RKO (cell line): ENCODE results near the gene RGS14.
A peak's percentile ranks its signal among the peaks of the same experiment; 100 is the strongest.
"Not testable (repeated sequence)": the region's sequence is repeated elsewhere in the genome, so short reads cannot be mapped to it uniquely, and the experiment has no call there.

Experiments
- DNase-seq: peaks from one replicate; pipeline ENCODE4 v3.0.0-alpha.2; 2016; ENCODE audit warnings: low spot score

The RGS14 gene

GRCh38 chr5:177347699-177348098 lies 10.0 kb upstream of the RGS14 start:
- DNase-seq, result no peak

GRCh38 chr5:177349362-177349647 lies 8.4 kb upstream of the RGS14 start:
- DNase-seq, result no peak

DNA sequence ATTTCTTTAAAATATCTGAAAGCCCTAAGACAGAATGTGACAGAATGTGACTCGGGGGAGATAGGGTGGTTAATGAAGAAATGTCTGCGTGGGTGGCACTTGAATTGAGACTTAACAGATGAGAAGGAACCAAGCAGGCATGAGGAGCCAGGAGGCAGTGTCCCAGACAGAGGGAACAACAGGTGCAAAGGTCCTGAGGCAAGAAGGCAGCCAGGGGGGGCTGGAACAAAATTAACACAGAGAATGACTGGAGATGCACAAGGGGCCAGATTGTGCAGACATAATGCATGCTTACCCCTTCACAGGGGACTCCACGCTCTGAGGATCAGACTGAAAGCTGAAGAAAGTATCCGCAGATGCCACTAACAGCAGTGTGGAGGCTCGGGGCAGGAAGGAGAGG lies 8.0 kb upstream of the RGS14 start:
- no peak for DNase-seq

DNA sequence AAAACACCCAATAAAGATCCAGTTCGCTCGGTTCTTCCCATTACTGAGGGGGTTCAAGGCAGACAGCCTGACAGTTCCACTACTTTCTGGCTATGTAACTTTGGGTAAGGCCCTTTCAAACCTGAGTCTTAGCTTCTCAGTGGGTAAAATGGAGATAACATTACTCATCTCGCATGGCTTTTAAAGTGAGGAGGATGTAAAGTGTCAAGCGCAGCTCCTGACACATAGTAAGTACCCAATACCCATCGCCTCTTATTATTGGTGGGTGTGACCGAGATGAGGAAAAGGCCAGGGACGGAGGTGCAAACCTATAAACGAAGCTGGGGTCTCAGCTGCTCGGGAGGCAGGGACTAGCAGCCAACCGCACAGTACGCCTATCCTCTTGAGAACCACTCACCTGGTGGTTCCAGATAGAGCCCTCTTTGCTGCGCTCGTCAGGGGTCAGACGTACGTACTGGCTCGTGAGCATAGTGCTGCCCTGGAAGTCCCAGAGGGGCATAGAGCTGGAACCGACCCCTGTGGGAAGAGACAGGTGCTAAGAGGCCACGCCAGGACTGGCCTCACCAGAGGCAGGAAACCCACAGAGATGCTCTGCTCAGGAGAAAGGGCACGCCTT lies 6.8 kb upstream of the RGS14 start:
- peak; percentile 71 for DNase-seq

DNA sequence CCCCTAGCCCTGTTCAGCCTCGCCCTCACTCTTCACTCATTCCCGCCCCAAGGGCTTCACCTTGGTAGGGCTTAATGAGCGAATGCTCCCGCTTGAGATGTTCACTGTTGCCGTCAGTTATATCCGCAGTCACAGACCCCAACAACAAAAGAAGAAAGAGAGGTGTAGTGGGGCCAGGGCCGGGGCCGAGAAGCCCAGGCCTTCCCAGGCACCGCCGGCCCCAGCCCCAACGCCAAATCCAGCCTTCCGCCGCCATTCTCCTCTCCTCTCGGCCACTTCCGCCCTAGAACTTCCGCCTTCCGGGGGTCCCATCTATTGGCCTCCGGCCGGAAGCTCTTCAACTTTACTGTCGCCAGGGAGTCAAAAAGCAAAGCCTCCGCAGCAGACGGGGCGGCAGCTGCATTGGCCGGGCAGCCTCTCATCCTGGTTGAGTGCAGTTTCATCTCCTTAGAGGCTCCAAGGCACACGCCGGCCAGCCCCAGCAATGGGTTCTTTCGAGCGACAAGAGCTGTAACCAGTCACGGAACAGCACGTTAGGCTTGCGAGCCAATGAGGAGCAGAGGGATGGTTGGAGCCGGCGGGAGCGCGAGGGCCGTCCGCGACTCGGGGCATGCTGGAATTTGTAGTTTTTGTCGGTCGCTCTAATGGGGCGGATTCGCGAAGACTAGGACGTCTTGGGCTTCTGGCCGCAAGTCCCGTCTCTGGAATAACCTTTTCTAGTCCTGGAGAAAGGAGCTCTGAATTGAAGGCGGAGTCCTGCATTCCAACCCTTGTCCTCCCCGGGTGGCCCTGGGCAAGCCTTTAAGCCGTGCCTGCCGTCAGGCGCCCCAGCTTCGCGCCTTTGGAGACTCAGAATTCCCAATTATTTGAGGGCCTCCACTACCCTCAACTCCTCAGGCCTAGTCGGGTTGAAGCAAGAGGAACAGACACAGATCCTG lies 6.1 kb upstream of the RGS14 start, which contains the start of gene LMAN2:
Gene LMAN2, minus strand, starts transcription at position 277 of the 938 bp plus-strand sequence. Its CDS starts 21 bp downstream, at position 256.
- peak; percentile 94 for DNase-seq

DNA sequence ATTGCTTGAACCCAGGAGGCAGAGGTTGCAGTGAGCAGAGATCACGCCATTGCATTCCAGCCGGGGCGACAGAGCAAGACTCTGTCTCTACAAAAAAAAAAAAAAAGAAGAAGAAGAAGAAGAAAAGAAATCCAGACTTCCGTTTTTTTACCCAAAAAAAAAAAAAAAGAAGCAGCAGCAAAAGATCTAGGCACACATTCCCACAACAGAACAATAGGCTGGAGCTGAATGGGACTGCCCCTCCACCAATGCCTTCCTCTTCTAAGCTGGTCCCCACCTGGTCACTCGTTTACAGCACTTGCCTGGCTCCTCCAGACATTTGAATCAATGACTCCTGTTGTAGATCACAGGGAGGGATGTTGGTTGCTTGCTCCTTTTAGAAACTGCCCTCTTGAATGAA lies 4.6 kb upstream of the RGS14 start:
- no peak for DNase-seq

DNA sequence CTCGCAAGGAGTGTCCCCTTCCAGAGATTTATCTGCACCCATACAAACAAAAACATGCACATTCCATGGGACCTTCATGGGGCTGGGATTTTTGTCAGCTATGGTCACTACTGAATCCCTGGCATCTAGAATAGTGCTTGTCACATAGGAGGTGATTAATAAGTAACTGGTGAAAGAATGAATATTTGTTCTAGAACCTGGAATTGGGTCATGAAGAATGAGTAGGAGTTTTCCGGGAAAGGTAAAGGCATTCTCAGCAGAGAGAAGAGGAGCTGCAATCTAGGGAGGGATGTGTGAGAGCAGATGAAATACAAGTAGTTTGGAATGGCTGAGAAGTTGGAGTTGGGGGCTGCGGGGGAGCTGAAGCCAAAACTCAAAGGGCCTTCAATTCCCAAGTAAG lies 3.5 kb upstream of the RGS14 start:
- DNase-seq, result no peak

DNA sequence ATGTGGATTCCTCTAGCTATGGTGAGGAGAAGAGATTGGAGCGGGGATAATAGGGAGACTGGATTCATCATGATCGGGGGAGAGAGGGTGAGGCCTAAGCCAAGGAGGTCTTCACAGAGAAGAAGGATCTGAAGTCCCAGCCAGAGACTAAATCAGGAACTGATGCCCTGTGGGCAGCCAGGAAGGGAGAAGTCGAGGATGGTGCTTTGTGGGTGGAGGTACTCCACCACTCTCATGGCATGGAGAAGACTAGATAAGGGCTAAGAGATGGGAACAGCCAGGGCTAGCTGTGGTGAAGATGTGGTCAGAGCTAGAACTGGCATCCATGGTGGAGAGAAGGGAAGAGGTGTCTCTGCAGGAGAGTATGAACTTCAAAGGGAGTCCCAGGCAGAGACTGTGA lies 3.0 kb upstream of the RGS14 start:
- DNase-seq, result no peak

- DNase-seq, result no peak
Observed at GRCh38 chr5:177355162-177355867, 2.4 kb upstream of the RGS14 start.

DNA sequence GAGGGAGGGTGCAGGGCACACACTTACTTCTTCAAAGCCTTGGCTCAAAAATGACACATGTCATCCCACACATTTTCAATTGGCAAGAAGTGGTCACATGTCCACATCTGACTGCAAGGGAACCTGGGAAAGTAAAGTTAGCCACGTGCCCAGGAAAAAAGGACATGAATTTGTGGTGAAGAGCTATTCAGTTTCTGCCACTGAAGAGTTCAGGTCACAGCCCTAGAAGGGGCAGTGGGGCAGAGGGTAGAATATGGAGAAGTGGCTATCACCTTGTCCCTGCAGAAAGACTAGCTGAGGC lies 1.9 kb upstream of the RGS14 start:
- no peak for DNase-seq

GRCh38 chr5:177356746-177357145 lies 978 bp upstream of the RGS14 start:
- no peak for DNase-seq

- DNase-seq, result no peak
Observed at GRCh38 chr5:177357146-177357458, 622 bp upstream of the RGS14 start.

GRCh38 chr5:177358370-177358819 lies 671 bp downstream of the RGS14 start:
- no peak for DNase-seq

GRCh38 chr5:177359451-177359851 lies 1.7 kb downstream of the RGS14 start:
- DNase-seq, result no peak

- no peak for DNase-seq
Observed at GRCh38 chr5:177359860-177360259, 2.1 kb downstream of the RGS14 start.

- not testable (repeated sequence) for DNase-seq
Observed at GRCh38 chr5:177360740-177361139, 3.0 kb downstream of the RGS14 start.

DNA sequence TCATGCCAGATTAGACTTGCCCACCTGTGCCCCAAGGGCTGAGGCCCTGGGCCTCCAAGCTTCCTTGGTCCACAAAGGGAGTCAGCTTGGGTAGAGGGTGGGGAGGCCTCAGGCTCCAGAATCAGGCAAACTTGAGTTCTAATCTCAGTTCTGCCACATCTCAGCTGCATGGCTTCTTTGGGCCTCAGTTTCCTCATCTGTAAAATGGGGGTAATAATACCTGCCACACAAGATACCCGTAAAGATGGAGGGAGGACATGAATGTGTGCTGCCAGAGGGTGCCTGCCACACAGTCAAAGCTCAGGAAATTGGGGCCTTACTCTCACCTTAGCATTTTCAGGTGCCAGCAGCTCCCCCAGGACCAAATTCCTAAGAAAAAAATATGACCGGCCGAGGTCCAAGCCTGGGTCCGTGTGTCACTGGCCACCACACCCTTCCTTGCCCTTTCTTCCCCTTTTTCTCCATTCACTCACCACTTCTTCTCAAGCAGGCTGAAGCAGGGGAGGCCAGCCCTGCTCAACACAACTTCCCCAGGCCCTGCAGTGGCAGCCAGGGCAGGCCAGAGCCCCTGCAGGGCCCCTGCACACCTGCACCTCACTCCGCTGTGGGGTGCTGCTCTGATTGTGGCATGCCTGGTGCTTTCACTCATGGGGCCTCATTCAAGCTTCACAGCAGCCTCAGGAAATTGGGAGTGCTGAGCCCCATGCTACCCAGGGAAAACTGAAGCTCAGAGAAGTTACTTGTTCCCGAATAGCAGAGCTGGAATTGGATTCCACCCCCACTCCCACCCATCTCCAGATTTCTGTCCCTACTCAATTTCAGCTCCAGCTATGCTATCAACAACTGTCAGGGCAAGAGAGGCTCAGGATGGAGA lies 3.9 kb downstream of the RGS14 start:
- DNase-seq, result no peak

DNA sequence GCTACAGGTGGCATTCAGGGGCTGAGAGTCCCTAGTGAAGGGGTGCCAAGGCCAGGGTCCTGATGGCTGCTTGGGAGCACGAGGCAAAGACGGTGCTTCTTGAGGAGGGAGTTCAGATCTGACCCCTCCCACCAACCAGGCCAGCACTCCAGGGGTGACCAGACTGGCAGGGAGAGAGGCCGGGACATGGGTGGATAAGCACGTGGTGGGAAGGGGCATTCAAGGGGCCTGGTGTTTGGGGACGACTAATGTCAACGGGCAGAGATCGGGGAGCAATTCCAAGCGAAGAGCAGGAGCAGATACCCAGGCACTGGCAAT lies 4.5 kb downstream of the RGS14 start:
- no peak for DNase-seq

- DNase-seq, result peak; percentile 61
Observed at GRCh38 chr5:177362610-177363507, 5.1 kb downstream of the RGS14 start.

DNA sequence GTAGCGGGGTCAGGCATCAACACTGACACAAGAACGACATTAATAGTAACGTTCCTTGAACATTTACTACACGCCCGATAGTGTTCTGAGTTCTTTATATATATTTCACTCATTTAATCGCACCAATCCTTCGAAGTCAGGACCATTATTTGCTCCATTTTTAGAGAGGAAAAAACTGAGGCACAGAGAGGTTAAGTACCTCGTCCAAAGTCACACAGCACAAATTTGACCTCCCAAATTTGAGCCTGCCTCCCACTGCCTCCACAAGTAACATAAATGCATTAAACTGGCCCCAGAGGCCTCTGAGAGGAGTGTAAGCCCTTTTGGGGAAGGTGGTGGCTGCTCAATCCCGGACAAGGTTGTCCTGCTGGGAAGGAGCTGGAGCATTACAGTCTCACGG lies 5.8 kb downstream of the RGS14 start:
- no peak for DNase-seq

DNA sequence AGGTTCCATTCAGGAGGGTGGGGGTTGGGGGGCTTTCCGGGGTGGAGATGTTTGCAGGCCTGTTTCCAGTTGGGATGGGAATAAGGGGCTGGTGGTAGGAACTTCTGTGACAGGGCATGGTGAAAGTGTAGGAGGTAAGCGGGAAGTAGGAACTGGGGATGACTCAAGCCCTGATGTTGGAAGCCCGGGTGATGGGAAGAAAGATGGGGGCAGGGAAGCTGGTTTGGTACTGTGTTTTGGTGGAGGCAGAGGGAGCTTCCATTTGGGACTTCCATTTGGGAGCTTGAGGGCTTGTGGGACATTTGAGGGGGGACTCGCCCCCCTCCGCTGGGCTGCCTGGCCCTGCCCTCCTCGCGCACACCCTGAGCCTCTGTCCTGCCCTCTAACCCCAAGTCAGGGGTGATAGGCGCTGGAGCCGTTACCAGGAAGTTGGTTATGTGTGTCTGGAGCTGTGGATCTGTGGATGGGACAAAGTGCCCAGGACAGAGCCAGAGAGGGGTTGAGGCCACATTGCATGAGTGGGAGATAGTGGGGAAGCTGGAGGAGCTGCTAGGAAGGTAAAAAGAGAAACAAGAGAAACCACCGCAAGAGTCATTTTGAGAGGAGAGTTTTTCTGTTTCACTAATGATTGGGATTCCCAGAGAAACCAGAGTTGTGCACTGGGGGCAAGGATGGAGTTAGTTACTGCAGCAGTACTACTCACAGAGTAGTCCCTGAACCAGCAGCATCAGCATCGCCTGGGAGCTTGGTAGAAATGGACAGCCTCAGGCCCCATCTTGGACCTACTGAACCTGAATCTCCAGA lies 6.6 kb downstream of the RGS14 start:
- no peak for DNase-seq
